ENCODE measurements around the gene TRIM43B.
"Not testable (repeated sequence)": the region's sequence is repeated elsewhere in the genome, so short reads cannot be mapped to it uniquely, and the experiment has no call there.

The TRIM43B gene

DNA sequence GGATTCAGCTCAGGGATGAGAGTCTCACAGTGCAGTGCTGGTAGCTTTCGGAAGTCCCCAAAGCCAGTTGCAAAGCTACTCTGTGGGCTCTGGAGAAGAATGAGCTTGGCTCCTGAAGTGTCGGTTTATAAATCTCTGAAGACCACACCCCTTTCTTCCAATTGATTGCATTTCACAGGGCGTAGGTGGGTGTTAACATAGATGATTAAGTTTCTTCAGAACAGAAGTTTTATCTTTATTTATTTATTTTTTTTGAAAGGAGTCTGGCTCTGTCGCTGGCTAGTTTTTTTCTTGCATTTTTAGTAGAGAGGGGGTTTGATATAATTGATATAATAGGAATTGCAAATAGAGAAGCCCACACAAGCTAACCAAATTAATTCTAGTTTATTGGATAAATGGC is at the start of gene TRIM43B:
TRIM43B (minus strand) TSS at position 101 of the 400 bp plus-strand sequence. CDS start 2,040 bp downstream, outside the sequence.
- not testable (repeated sequence) for DNase-seq

DNA sequence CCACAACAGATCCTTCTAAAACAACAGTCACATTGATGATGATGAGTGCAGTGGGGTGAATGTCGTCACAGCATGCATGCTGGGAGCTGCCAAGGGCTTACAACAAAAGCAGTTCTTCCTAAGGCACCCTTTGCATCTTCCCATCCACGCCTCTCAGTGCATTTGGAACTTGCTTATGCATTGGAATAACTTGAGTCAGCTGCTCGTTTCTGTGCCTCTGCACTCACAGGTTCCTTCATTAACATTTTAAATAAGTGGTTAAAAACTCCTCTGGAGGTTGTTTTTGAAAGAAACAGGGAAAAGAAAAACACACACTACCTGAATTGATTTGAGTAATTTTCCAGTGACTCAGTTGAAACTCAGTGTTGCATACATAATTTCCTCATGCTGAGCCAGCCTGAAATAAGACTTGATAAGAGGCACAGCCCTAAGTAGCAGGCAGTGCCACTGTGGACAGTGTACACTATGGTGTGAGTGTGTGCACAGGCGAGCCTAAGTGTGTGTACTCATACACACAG is 46.8 kb upstream of the TRIM43B start:
- no peak for DNase-seq

DNA sequence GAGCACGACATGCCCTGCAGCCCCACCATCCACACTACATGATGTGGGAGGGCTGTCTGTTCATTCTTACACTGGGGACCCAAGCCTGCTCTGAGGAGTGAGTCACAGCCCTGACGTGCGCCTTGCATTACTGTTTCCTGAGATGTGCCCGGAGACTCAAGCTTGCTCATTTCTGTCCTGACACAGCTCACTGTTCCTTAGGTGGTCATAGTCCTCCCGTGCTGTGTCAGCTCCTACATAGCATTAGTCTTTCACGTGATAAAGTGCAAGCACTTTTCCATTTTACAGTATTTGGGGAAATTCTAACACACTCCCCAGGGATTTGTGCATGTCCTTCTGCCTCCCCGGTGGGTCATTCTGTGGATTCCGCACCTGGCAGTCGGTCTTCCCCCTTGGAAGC is 46.2 kb upstream of the TRIM43B start:
- no peak for DNase-seq

DNA sequence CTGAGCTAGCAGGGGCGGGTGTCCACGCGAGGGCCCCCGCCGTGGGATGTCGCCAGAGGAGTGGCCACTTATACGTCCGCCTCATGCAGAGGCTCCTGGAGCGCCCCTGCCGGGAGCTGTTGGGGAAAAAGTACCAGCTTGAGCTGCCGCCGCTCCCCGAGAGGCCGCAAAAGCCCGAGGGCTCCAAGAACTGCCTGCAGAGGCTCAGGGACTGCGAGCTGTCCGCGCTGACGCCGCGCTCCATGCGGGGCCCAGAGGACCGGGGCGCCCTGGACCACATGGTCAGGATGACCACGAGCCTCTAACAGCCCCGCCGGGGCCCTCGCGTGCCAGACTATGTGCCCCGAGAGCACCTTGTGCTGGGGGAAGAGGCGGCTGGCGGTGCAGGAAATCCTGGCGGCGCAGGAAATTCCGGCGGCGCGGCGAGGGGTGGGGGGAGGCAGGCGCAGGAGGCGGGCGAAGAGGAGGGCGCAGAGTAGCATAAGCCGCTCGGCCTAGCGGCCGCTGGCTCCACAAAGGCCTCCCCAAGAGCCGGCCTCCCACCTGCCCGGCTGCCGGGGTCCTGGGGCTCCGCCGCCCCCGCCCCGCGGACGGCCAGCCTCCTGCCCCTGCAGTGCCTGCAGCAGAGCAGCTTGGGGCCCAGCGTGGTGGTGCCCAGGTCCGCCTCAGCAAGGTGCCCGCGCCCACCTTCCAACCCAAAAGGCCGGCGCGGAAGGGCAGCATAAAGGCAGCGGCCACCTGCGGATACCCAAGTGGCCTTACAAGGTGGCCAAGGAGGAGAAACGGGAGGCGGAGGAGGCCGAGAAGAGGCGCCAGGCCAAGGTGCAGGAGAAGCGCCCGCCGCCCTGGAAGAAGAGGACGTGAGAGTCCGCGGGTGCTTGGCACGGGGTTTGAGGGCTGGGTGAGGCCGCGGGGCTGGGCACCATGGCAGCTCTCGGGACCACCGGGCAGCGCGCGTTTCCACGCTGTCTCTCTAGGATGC is 42.1 kb upstream of the TRIM43B start:
- DNase-seq: peak; percentile 87

DNA sequence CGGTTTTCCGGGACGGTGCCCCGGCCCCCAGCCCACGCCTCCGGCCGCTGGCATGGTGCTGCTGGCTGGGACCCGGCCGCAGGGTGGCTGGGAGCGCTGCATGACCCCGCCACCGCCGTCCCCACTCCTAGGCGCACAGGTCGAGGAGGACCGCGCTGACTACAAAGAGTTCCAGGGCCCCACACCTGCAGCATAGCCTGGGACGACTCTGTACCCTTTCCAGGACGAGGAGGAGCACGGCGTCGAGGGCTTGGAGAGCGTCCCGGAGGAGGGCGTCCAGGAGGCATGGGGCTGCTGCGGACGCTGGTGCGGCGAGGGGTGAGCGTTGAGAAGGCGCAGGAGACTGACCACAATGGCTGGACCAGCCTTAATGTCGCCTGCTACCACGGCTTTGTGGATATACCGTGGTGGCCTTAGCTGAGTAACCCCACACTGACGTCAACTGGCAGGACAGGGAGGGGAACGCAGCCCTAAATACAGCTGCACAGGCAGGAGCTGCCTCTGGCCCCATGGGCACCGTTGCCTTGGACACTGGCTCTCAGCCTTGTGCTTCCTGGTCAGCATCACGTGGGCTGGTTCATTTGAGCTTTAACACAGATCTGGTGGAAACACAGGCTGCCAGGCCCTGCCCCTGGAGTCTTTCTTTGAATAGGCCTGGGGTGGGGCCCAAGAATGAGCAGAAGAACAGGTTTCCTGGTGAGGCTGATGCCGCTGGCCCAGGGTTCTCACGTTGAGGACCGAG is 40.9 kb upstream of the TRIM43B start:
- DNase-seq: no peak

DNA sequence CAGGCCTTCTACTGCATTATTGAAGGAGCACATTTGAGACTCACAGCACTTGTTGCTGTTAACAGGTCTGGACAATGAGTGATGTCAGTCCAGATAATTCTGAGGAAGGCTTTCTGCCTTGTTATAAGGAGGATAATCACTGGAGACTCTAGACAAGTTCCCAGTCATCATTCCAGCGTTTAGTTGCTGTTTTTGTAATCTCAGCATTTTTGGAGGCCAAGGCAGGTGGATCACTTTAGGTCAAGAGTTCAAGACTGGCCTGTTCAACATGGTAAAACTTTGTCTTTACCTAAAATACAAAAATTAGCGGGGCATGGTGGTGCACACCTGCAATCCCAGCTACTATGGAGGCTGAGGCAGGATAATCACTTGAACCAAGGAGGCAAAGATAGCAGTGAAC is 39.6 kb upstream of the TRIM43B start:
- DNase-seq: no peak

DNA sequence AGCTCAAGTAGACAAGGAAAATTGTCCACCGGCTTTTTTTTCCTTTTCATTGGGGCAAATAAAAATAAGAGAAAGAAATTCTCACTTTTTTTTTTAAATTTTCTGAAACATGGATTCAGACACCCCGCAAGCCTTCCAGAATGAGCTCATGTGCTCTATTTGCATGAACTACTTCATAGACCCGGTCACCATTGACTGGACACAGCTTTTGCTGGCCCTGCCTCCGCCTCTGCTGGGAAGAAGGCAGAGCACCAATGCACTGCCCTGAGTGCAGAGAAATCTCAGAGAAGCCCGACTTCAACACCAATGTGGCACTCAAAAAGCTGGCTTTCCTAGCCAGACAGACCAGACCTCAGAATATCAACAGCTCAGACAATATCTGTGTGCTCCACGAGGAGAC is 30.2 kb upstream of the TRIM43B start:
- no peak for DNase-seq

DNA sequence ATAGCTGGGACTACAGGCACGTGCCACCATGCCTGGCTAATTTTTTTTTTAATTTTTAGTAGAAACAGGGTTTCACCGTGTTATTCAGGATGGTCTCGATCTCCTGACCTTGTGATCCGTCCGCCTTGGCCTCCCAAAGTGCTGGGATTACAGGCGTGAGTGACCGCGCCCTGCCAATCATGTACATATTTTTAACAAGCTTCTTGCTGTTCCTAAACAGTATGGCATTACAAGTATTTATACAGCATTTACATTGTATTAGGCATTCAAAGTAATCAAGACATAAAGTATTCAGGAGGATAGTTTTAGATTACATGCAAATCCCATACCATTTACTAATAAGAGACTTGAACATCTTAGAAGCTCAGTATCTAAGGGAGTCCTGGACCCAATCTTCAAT is 29.7 kb upstream of the TRIM43B start:
- DNase-seq: not testable (repeated sequence)

DNA sequence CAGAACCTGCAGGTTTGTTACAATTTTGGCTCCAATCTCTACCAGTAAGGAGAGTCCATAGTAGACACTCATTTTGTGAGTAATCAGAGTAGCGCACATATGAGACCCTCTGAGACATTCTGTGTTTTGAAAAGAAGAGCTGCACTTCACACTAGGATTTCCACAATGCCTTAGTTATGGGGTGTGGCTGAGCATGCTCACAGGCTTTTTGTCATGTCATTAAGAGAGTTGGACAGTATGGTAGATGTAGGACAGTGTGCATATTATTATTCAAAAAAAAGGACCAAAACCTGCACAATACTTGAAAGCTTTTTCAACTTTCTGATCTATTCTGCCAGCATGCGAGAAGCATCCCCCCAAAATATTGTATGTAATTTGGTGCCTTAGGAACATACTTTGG is 24.9 kb upstream of the TRIM43B start:
- no peak for DNase-seq

DNA sequence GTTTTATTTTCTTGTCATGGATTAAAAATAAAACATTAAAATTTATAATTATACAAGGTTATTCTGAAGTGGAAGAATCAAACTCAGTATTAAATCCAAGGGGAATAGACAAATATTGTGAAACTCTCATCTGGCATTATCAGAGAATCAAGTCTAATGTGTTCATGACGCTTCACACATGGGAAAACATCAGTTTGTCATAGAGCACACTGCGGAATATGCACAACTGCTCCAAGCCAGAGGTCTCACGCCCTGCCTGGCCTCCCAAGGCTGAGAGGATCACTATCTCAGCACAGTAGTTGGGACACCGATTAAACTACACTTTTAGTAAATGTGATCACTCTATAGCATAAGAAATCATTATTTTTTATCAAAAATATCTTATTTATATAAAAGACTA is 20.7 kb upstream of the TRIM43B start:
- DNase-seq: no peak

DNA sequence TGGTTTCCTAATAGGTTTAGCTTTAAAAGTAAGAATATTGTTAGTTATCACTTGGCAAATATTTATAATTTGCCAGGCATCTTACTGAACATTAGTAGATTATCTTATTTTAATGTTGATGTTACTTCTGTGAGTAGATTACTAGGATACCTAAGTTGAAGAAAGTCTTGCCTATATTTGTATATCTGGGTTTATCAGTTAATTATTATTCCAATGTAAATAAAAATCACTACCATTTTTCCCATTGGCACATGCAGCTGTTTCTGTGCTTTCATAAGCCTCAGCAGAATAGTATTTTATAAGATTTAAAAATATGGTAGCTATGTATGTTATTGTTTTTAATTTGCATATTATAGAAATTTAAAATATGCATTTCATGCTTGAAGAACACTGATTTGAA is 16.3 kb upstream of the TRIM43B start:
- DNase-seq: no peak

DNA sequence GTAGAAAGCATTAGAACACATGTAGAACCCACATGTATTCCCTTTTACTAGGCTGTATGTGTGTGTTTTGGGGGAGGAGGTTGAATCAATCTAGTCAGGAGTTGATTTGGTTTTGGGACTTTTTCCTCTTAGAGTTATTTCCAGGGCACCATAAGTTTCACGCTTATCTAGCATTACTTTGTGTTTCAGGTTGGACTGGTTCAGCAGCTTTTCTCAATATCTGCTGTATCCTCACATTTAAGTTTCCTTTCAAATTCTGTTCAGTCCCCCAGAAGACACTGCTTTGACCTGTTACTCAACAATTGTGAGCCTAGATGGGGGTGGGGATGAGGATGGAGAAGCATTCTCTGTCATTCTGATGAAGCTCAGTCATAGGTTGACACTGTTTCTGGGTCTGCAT is 7.5 kb upstream of the TRIM43B start:
- DNase-seq: not testable (repeated sequence)

DNA sequence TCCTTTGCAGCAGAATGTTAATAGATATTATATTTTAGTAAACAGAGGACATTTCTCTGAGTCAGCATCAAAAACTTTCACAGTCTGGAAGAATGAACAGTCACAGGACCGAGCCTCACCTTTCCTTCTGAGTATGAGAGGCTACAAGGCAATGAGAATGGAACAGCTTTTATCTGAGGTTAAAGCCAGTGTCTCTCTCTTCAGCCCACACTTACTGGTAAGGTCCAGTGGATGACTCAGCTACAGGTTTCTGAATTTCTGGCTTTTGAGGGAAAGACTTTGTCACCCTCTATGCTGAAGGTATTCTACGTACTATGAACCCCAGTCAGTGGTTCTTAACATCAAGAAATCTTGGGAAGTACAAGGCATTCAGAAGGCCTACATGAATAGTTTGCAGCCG is 9.5 kb downstream of the TRIM43B start:
- not testable (repeated sequence) for DNase-seq

DNA sequence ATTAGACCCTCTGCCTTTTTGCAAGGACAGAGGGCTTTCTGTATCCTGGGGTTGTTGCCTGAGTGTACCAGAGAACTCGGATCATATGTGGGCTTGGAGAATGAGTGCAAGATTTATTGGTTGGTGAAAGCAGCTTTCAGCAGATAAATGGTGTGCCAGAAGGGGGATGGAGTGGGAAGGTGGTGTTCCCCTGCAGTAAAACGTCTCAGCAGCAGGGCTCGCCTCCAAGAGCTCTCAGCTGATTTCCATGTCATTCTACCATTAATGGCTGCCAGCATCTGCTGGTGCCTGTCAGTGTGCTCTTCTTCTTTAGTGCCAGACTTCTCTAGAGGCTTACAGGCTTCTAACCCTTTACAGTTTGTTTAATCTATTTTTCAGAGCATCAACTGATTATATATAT is 16.6 kb downstream of the TRIM43B start:
- not testable (repeated sequence) for DNase-seq

DNA sequence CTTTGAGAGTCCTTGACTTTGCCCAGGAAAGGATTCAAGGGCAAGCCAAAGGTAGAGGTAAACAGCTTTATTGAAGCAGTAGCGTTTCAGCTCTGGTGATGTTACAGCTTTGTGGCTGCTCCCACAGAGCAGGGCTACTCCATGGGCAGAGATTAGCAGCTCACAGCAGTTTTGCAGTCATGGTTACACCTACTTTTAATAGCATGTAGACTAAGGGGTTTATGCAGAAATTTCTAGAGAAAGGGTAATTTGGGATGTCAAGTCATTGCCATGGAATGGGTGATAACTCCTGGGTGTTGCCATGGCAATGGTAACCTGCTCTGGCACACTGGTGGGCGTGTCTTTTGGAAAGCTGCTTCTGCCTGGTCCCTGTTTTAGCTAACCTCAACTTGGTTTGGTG is 18.0 kb downstream of the TRIM43B start:
- DNase-seq: not testable (repeated sequence)

DNA sequence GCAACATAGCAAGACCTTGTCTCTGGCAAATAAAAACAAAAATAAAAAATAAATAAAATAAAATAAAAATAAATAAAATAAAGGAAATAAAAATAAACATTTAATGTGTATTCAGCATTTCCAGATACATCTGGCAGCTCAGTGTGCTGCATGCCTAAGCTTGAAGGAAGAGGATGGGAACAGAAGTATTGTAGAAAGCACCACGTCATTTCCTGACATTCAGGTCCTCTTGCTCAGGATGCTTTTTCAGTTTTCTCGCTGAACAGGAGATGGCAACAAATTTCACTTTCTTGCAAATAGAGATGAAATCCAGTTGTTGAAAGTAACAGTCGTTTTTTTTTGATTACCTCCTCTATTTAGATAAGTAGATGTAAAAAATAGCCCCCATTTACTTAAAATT is 21.3 kb downstream of the TRIM43B start:
- not testable (repeated sequence) for DNase-seq

DNA sequence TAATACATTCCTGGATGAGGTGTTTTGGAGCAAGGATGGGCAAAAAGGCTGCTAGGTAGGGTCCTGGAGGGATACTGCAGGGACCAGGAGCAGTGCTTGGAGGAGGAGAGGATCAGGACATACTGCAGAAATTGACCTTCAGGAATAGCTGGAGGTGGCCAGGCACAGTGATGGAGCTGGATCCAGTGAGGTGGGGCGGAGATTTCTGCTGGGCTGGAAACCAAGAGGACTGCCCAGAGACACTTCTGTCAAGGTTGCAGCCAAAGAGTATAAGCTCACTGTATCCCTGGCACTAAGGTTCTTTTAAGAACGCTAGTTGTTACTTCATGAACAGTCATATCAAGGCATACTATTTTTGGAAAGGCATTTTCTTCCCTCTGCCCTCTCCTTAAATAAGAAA is 39.2 kb downstream of the TRIM43B start:
- not testable (repeated sequence) for DNase-seq

DNA sequence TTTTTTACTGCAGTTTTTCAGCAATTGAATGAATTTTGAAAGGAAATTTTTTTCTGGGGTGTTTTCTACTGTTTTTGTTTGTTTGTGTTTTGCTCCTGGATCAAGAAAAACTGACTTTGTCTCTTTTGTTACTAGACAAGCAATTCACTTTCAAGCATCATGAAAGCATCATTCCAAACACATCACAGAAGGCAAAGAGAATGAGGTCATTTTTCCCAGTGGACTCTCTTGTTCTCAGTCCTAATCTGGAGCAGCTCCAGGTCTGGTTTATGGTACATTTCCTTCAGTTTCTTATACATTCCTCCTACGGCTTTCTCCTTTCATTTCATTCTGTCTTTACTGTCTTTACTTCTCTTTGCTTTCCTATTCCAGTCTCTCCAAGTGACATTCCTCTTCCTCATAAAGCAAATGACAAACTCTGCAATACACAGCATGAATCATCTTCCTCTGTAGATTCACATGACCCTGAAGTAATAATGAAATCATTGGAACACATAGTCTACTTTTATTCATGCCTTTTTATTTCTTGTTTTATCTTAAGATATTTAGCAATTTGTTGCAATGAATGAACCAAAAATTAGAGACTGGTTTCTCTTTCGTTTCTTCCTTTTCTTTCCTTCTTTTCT is 42.0 kb downstream of the TRIM43B start:
- DNase-seq: not testable (repeated sequence)

DNA sequence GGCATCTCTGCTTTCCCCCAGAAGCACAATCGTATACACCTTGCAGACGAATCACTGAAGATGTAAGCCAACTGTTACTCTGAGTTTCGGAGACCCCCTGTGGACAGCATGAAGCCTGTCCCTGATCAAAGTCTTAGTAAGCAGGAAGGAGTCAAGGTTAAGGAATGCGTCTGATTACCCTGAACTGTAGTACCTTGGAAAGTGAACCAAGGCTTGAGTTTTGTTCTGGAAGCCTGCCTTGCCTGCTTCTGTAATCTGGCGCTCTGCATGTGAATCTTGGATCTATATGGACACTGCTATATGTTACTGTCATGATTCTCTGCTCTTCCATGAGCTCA is 48.7 kb downstream of the TRIM43B start:
- DNase-seq: not testable (repeated sequence)

DNA sequence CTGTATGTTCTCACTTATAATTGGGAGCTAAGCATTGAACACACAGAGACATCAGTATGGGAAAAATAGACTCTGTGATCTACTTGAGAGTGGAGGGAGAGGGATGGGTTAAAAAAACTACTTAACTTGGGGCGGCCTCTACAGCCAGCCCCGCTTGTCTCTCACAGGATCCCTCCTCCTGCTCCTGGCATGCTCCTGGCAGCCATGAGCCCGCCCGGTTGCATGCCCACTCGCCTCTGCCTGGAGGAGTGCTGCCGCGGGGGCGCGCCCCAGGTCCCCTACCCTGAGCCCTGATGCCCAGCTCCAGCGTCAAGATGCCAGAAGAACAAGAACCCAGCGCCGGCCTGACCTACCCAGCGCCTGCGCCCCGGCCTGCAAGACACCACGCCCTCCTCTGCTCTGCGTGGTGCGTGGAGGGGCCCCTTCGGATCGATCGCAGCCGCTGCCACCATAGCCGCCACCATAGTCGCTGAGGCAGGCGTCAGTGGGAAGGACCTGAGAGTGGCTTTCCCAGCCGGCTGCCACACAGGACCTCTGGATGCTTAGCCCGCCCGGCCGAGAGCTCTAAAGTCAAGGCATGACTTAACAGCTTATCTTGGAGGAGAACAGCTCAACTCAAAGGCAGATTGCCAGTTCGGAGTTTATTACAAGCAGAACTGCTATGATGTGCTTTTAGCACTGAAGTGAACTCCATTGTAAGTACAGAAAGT is 49.2 kb downstream of the TRIM43B start:
- not testable (repeated sequence) for DNase-seq

DNA sequence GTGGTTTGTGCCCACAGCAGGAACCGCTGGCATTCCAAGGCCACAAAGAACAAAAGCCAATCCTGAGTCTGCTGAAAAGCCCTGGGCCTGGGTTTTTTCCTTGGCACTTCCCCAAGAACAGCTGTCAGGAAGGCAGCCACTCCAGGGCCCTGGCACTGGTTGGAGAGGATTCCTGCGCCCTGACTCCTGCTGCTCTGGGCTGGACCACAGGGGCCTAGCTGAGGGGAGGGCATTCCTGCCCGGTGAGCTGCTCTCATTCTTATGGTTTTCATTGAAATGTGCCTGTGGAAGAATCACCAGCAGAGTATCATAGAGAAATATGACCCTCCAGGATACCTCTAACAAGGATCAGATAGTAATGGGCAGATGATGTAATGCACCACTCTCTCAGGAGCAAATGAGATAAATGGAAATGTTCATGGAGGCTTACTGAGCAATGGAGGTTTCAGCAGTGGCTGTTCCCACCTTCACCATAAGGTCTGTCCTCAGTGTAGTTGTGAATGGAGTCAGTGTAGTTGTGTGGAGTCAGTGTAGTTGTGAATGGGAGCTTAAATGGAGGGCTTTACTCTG is 50.0 kb downstream of the TRIM43B start:
- DNase-seq: not testable (repeated sequence)

DNA sequence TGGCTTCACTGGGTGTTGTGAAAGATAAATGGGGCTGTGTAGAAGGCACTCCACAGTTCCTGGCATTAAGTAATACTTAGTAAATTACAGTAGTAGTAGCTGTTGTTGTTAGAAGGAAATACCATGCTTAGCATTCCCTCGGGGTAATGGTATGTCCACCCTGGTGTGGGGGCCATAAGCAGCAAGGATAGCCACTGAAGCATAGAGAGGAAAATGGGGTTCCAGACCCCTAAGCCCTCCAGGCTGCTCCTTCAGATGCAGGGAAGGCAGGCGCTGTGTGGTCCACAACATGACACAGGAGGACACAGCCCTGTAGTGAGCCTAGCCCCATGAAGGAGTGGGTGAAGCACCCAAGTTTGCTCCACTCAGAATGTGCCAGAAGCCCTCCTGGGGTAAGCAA is 50.6 kb downstream of the TRIM43B start:
- not testable (repeated sequence) for DNase-seq
